GM23338 (cell line): ENCODE measurements around the gene TDG. TPM values are rescaled to one million over a fixed set of nuclear protein-coding genes. Genes with fewer than 3 reads are reported as not detected.

ENCODE experiments used
- ATAC-seq: fragments of 200-7000 bp; cut with Tn5 transposase; 3 replicates; pipeline ENCODE4 v1.9.1; 2020
- DNase-seq: peaks from one replicate; pipeline ENCODE4 v3.0.0-alpha.2; 2015; ENCODE audit warnings: low spot score
- H2AFZ ChIP-seq: fragments of 200-600 bp; sonication (generic); 2 replicates; pipeline ENCODE4 v1.8.0; 2016; ENCODE audit warnings: antibody characterized with exemption, mild to moderate bottlenecking, moderate library complexity
- H3F3A ChIP-seq: fragments of 200-600 bp; sonication (generic); replicated peaks from 2 replicates; pipeline ENCODE4 v1.8.0; 2017; ENCODE audit warnings: antibody characterized with exemption, mixed run types, low read depth
- H3K27ac ChIP-seq: fragments of 200-600 bp; sonication (generic); 2 replicates; pipeline ENCODE4 v1.6.1; 2016; ENCODE audit warnings: low read depth
- H3K27me3 ChIP-seq: fragments of 200-600 bp; sonication (generic); 2 replicates; pipeline ENCODE4 v1.8.0; 2016; ENCODE audit warnings: mild to moderate bottlenecking, mixed run types, moderate library complexity; ENCODE audit not compliant: insufficient read depth
- H3K36me3 ChIP-seq: fragments of 200-600 bp; sonication (generic); 2 replicates; pipeline ENCODE4 v1.8.0; 2016; ENCODE audit warnings: mild to moderate bottlenecking; ENCODE audit not compliant: insufficient read depth
- H3K4me1 ChIP-seq: fragments of 200-600 bp; sonication (generic); 2 replicates; pipeline ENCODE4 v1.8.0; 2016; ENCODE audit warnings: mild to moderate bottlenecking, moderate library complexity; ENCODE audit not compliant: insufficient read depth
- H3K4me2 ChIP-seq: fragments of 200-600 bp; sonication (generic); 2 replicates; pipeline ENCODE4 v1.7.1; 2017; ENCODE audit warnings: mixed run types
- H3K4me3 ChIP-seq: fragments of 200-600 bp; sonication (generic); 2 replicates; pipeline ENCODE4 v1.6.1; 2016; ENCODE audit warnings: mixed run types
- H3K79me2 ChIP-seq: fragments of 200-600 bp; sonication (generic); replicated peaks from 2 replicates; pipeline ENCODE4 v1.8.0; 2017; ENCODE audit warnings: mild to moderate bottlenecking; ENCODE audit not compliant: insufficient read depth
- H3K9me2 ChIP-seq: fragments of 200-600 bp; sonication (generic); 2 replicates; pipeline ENCODE4 v1.8.0; 2017; ENCODE audit not compliant: insufficient read depth
- H4K20me1 ChIP-seq: fragments of 200-600 bp; sonication (generic); replicated peaks from 2 replicates; pipeline ENCODE4 v1.8.0; 2017; ENCODE audit warnings: mild to moderate bottlenecking; ENCODE audit not compliant: insufficient read depth
- H3K27ac Mint-ChIP-seq: 2 replicates; pipeline ENCODE4 v1.8.0; 2020; ENCODE audit warnings: inconsistent platforms, mild to moderate bottlenecking, moderate library complexity, mixed read lengths
- H3K27me3 Mint-ChIP-seq: 3 replicates; pipeline ENCODE4 v1.8.0; 2022; ENCODE audit warnings: low read depth, mild to moderate bottlenecking, moderate library complexity, mixed read lengths, inconsistent platforms; ENCODE audit not compliant: insufficient read depth, poor library complexity
- H3K36me3 Mint-ChIP-seq: 3 replicates; pipeline ENCODE4 v1.8.0; 2021; ENCODE audit warnings: low read depth, mild to moderate bottlenecking, inconsistent platforms, moderate library complexity, mixed read lengths
- H3K4me1 Mint-ChIP-seq: 3 replicates; pipeline ENCODE4 v1.8.0; 2020; ENCODE audit warnings: mild to moderate bottlenecking, inconsistent platforms, mixed read lengths
- H3K4me3 Mint-ChIP-seq: 3 replicates; pipeline ENCODE4 v1.8.0; 2021; ENCODE audit warnings: moderate library complexity, mild to moderate bottlenecking, inconsistent platforms, mixed read lengths
- H3K9me3 Mint-ChIP-seq: 3 replicates; pipeline ENCODE4 v1.8.0; 2020; ENCODE audit warnings: moderate library complexity, mild to moderate bottlenecking, inconsistent platforms, mixed read lengths
- CREB1 ChIP-seq: fragments of 250-450 bp; sonication (Bioruptor Pico); IDR thresholded peaks from 2 replicates; pipeline ENCODE4 v1.5.0; 2020; ENCODE audit warnings: low read depth, mild to moderate bottlenecking, moderate library complexity
- ETS1 ChIP-seq: IDR thresholded peaks from 2 replicates; pipeline ENCODE4 v1.6.1; 2016; ENCODE audit warnings: antibody characterized with exemption
- EZH2 ChIP-seq: fragments of 200-600 bp; sonication (generic); IDR thresholded peaks from one replicate; pipeline ENCODE4 v1.8.0; 2017; ENCODE audit warnings: antibody characterized with exemption, mild to moderate bottlenecking, low read depth; ENCODE audit not compliant: unreplicated experiment
- NANOG ChIP-seq: IDR thresholded peaks from 2 replicates; pipeline ENCODE4 v1.6.1; 2016; ENCODE audit warnings: antibody characterized with exemption, borderline replicate concordance
- REST ChIP-seq: IDR thresholded peaks from one replicate; pipeline ENCODE4 v1.6.1; 2018; ENCODE audit warnings: antibody characterized with exemption; ENCODE audit not compliant: unreplicated experiment
- STAT1 ChIP-seq: IDR thresholded peaks from one replicate; pipeline ENCODE4 v1.6.1; 2016; ENCODE audit warnings: antibody characterized with exemption; ENCODE audit not compliant: unreplicated experiment
- ZNF114 ChIP-seq: fragments of 250-450 bp; sonication (Bioruptor Pico); IDR thresholded peaks from 2 replicates; pipeline ENCODE4 v1.5.0; 2020; ENCODE audit warnings: mild to moderate bottlenecking, moderate library complexity
- ZNF331 ChIP-seq: fragments of 250-450 bp; sonication (Bioruptor Pico); IDR thresholded peaks from 2 replicates; pipeline ENCODE4 v1.5.0; 2020; ENCODE audit warnings: low read depth, mild to moderate bottlenecking, moderate library complexity
- ZNF462 ChIP-seq: fragments of 250-450 bp; sonication (Bioruptor Pico); IDR thresholded peaks from 2 replicates; pipeline ENCODE4 v1.5.0; 2020; ENCODE audit warnings: mild to moderate bottlenecking, moderate library complexity
- polyA plus RNA-seq: library from polyadenylated mRNA; unstranded; fragments of >200 nt; fragmentation: Nextera tagmentation; extraction: Ambion mirVana; gene quantifications from 2 replicates; pipeline ENCODE4 v1.2.1, GENCODE V29; 2016
- total RNA-seq: library from RNA; depleted of rRNA; stranded (reverse); fragments of >200 nt; shearing (Covaris generic); gene quantifications from 2 replicates; pipeline ENCODE4 v1.2.3, GENCODE V29; 2014

The TDG gene
- total and polyA plus RNA-seq, 2 experiments from 2014 or later, result 57.0 to 66.2 TPM

- Mint-ChIP-seq H3K9me3 (peaks cover 18% of the 10 kb centered on the region), H3K27ac (no peak overlapping the region), H3K4me1 (no peaks in the 10 kb centered on the region), H3K36me3 (no peaks in the 10 kb centered on the region; the same call in 2 of the 3 replicates), H3K27me3 (peaks cover 2% of the 10 kb centered on the region), H3K4me3 (no peak overlapping the region)
- Histone ChIP-seq H3K4me3 (no peak overlapping the region), H3K79me2 (no peaks in the 10 kb centered on the region), H4K20me1 (no peaks in the 10 kb centered on the region), H3K4me1 (no peaks in the 10 kb centered on the region), H3K9me2 (no peaks in the 10 kb centered on the region), H2AFZ (no peak overlapping the region), H3F3A (no peaks in the 10 kb centered on the region), H3K27ac (no peak overlapping the region), H3K4me2 (no peak overlapping the region), H3K36me3 (no peaks in the 10 kb centered on the region), H3K27me3 (no peaks in the 10 kb centered on the region)
- DNase-seq, result no peak
- TF ChIP-seq ZNF114 (CRISPR knock-in tag) (no peak), REST (no peak), ETS1 (no peak), STAT1 (no peak), NANOG (no peak), EZH2 (no peak), CREB1 (CRISPR knock-in tag) (no peak), ZNF331 (no peak), ZNF462 (no peak)
- ATAC-seq, result no peak
These were observed 58.7 kb downstream of the TDG start for GRCh38 chr12:104024348-104024747.
